ENCODE measurements around the gene HSPBP1.

Gene HSPBP1

GRCh38 chr19:55228015-55228391 is 51.9 kb downstream of the HSPBP1 start:
- Histone ChIP-seq H3K4me1 (ENCODE audit: control insufficient read depth, insufficient read depth, low read length) (no peaks in the 10 kb centered on the region), H3K4me3 (ENCODE audit: low read depth, low read length) (no peak overlapping the region), H3K36me3 (ENCODE audit: control insufficient read depth in 2 of 2, insufficient read depth in 1 of 2, low read length in 2 of 2) (peaks cover 0 to 65% of the 10 kb centered on the region in 2 experiments; a peak in 2 of 3 replicates), H3K9me3 (ENCODE audit: control insufficient read depth, insufficient read depth, low read depth, low read length) (no peaks in the 10 kb centered on the region), H3K27ac (ENCODE audit: extremely low read depth, low read depth, low read length) (no peak overlapping the region)
- peak; percentile 30; the same call in 1 of the 2 replicates for TF ChIP-seq GLIS1 (tag by site-specific recombination; IDR thresholded peaks at IDR 0.05)
- TF ChIP-seq ZBTB1 (tag by site-specific recombination; IDR thresholded peaks at IDR 0.05): no peak
- ChIA-PET POLR2A (no interaction called here), CTCF (interaction anchor here (0.7 to 1.0 kb wide), 3 partner anchors 14 to 189 kb away, joined by 3 read pairs; no protein-coding TSS in a partner anchor)

GRCh38 chr19:55227241-55228014 is 52.5 kb downstream of the HSPBP1 start:
- POLR2A ChIA-PET: no interaction called here
- CTCF ChIA-PET: interaction anchor here (0.7 to 1.0 kb wide), 3 partner anchors 14 to 188 kb away, joined by 3 read pairs; no protein-coding TSS in a partner anchor
- Histone ChIP-seq H3K4me1 (ENCODE audit: control insufficient read depth, insufficient read depth, low read length) (no peaks in the 10 kb centered on the region), H3K36me3 (ENCODE audit: control insufficient read depth in 2 of 2, insufficient read depth in 1 of 2, low read length in 2 of 2) (peaks cover 0 to 60% of the 10 kb centered on the region in 2 experiments; a peak in 2 of 3 replicates), H3K27ac (ENCODE audit: extremely low read depth, low read depth, low read length) (no peak overlapping the region), H3K9me3 (ENCODE audit: control insufficient read depth, insufficient read depth, low read depth, low read length) (no peaks in the 10 kb centered on the region), H3K4me3 (ENCODE audit: low read depth, low read length) (no peak overlapping the region)
- TF ChIP-seq ZNF558 (tag by site-specific recombination; IDR thresholded peaks at IDR 0.05): no peak
- TF ChIP-seq ZNF747 (tag by site-specific recombination; IDR thresholded peaks at IDR 0.05): no peak
- no peak for TF ChIP-seq SP2 (tag by site-specific recombination; IDR thresholded peaks at IDR 0.05)
- TF ChIP-seq HOXD13 (CRISPR knock-in tag; IDR thresholded peaks at IDR 0.05; ENCODE audit: borderline replicate concordance): no peak
- no peak for TF ChIP-seq PRDM10 (tag by site-specific recombination; IDR thresholded peaks at IDR 0.05)
- TF ChIP-seq ZNF701 (tag by site-specific recombination; IDR thresholded peaks at IDR 0.05): no peak
- no peak for TF ChIP-seq ZNF416 (tag by site-specific recombination; IDR thresholded peaks at IDR 0.05)
- TF ChIP-seq REST (tag by site-specific recombination; IDR thresholded peaks at IDR 0.05): no peak
- TF ChIP-seq ZNF391 (tag by site-specific recombination; IDR thresholded peaks at IDR 0.05; ENCODE audit: borderline replicate concordance, low read depth): no peak
- no peak for TF ChIP-seq ZNF23 (tag by site-specific recombination; IDR thresholded peaks at IDR 0.05; ENCODE audit: borderline replicate concordance)
- no peak for TF ChIP-seq ZNF311 (tag by site-specific recombination; IDR thresholded peaks at IDR 0.05; ENCODE audit: borderline replicate concordance)
- TF ChIP-seq ZNF174 (tag by site-specific recombination; IDR thresholded peaks at IDR 0.05): no peak
- no peak for TF ChIP-seq ZNF658 (tag by site-specific recombination; IDR thresholded peaks at IDR 0.05)
- TF ChIP-seq PRDM2 (tag by site-specific recombination; IDR thresholded peaks at IDR 0.05; ENCODE audit: borderline replicate concordance): no peak
- TF ChIP-seq SCRT2 (tag by site-specific recombination; IDR thresholded peaks at IDR 0.05): no peak

Data from HEK293 (cell line).